GM21526 (cell line): ENCODE data around the gene MAP3K5.
"Not testable (repeated sequence)": the region's sequence is repeated elsewhere in the genome, so short reads cannot be mapped to it uniquely, and the experiment has no call there.

Experiments used
- ATAC-seq: cut with Tn5 transposase; IDR thresholded peaks from one replicate; pipeline ENCODE4 v1.9.1; 2021; ENCODE audit warnings: moderate library complexity; ENCODE audit not compliant: unreplicated experiment, low FRiP score

Gene MAP3K5

DNA sequence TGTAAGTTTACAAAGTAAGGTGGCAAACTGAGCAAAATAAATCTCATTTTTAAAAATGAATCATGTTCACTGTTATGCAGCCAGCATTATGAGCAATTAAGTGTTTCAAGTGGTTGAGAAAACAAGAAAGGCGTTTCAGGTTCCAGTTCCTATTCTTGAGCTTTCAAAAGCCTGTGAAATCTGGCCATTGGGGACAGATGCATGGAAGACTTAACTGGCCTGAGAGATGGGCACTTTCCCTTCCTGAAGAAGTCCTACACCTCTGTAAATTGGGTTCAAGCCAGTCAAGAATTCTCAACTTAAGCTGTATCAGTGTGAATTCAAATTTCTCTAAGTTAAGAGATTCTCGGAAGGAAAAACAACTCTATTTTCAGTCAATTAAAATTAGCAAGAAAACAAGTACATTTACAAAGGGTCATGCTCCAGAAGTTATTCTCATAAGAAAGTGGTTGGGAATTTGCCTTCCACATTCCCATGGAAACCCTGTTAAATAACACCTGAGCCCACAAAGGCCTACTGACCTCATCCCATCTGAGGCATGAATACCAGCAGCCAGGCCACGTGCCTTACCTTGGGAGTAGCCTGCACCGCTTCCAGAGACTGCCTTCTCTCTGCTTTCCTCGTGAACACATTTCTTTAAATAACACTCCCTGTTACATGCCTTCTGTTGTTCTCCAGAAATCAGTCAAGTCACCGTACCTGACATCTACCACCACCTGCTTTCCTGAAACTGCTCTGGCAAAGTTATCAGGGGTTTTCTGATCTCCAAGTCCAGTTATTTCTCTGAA, 19.4 kb downstream of the MAP3K5 start:
- peak; percentile 58 for ATAC-seq

DNA sequence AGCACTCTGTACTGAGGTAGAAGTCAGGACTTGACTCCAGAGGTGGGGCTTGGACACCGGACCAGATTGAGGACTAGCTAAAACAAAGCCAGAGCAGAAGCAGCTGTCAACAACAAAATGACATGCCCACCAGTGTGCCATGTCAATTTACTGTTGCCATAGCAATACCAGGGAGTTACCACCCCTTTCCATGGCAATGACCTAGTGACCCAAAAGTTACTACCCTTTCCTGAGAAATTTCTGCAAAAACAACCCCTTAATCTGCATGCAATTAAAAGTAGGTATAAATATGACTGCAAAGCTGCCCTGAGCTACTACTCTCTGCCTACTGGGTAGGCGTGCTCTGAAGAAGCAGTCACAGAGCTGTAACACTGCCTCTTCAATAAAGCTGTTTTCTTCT, 21.0 kb downstream of the MAP3K5 start:
- ATAC-seq, result no peak

DNA sequence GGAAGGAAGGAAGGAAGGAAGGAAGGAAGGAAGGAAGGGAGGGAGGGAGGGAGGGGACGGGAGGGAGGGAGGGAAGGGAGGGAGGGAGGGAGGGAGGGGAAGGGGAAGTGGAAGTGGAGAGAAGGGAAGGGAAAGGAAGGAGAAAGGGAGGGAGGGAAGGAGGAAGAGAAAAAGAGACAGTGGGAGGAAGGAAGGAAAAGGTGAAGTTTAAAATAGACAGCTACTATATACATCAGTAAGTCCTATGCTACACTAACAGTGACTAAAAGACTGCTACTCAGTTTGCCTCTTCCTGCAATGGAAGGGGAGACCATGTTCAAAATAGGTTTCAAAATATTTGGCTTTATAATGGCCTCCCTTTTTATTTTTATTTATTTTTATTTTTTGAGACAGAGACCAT, 22.5 kb downstream of the MAP3K5 start:
- no peak for ATAC-seq

DNA sequence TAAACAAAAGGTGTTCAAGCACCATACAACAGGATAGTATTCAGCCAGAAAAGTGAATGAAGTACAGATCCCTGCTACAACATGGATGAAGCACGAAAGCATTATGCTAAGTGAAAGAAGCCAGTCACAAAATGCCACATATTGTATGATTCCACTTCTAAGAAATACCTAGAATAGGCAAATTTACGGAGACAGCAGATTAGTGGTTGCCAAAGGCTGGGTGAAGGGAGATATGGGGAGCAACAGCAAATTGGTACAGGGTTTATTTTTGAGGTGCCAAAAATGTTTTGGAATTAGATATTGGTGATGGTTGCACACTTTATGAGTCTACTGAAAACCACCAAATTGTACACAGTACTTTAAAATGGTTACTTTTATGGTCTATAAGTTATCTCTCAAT, 23.2 kb downstream of the MAP3K5 start:
- no peak for ATAC-seq

DNA sequence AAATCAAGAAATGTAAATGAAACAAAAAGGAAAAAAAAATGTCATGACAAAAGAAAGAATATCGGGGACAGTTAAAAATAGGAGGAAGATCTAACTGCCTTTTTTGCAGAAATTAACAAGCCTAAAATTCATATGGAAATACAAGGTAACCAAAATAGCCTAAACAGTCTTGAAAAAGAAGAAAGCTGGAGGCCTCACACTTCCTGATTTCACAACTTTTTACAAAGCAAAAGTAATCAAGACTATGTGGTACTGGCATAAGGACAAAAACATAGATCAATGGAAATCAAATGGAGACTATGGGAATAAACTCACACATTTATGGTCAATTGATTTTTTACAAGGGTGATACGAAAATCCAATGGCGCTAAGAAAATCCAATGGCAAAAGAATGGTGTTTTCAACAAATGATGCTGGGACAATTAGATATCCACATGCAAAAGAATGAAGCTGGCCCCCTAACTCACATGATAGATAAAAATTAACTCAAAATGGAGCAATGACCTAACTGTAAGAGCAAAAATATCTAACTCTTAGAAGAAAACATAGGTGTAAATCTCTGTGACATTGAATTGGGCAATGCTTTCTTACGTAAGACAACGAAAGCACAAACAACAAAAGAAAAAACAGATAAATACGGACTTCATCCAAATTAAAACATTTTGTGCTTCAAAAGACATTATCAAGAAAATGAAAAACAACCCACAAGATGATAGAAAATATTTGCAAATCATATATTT, 24.5 kb downstream of the MAP3K5 start:
- no peak for ATAC-seq

DNA sequence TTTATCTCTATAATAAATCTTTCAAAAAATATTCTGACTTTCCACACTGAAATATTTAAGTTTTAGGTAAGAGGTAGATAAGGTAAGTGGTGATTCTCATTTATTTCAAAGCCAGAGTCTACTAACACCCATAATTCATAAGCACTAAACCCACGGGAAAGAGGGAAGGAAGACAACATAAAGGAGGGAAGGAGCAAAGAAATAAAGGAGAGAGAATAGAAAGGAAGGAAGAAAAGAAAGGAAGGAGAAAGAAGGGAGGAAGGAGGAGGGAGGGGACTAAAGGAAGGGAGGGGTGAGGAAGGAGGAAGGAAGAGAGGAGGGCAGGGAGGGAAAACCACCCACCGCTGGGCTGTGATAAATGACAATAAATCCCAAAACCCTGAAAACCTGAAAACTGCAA, 25.2 kb downstream of the MAP3K5 start:
- ATAC-seq, result no peak

DNA sequence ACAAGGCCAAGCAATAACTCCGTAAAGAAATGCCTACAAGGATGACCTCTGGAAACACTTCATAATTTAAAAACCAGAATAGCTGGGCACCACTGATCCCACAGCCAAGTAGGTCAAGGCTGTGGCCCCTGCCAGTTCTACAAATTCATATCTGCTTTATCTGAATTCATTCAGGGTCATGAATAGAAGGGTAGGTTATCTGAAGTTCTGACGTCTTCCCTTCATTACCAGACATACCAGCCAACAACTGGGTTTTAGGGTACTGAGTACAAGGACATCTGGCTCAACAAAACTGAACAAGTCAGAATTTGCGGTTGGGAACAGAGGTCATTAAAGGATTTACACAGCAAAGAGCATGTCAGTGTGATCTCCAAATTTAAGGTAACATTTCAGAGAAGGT, 26.0 kb downstream of the MAP3K5 start:
- ATAC-seq, result no peak

DNA sequence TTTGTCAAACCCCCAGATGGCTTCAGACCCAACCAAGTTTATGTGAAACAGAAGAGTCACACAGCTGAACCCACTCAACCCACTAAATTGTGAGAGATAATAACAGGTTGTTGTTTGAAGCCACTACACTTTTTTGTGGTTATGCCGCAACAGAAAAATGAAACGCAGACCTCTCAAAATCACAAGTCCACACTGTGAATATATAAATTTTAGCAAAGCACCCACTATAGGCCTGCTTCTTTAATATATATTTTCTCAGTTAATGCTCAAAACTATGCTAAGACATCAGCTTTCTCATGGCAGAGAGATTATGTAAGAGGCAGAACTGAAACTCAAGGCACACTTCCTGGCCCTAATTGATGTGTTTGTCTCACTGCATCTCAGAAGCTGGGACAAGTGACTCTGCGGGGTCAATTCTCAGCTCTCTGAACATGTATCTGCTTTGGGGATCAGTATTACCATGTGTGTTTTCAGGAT, 27.7 kb downstream of the MAP3K5 start:
- peak; percentile 46 for ATAC-seq

DNA sequence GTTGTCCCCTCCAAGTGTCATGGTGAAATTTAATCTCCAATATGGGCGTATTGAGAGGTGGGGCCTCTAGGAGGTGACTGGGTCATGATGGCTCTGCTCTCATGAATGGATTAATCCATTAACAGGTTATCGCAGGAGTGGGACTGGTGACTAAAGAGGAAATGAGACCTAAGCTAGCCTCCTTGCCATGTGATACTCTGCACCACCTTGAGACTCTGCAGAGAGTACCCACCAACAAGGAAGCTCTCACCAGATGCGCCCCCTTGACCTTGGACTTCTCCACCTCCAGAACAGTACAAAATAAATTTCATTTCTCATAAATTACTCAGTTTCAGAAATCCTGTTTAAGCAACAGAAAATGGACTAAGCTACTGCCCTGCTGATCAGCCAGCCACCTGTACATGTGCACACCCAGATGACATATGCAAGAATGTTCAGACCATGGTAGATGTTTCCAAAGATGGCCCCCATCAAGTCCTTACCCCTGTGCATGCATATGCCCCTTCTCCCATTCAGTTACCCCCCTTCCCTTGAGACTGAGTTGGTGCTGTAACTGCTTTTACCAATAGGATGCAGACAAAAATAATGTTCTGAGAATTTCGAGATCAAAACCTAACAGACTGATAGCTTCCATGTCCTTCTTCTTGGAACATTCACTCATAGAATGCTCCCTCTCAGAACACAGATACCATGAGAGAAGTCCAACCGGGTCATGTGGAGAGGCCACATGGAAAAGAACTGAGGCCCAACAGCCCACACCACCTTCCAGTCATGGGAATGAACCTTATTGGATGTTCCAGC, 28.4 kb downstream of the MAP3K5 start:
- ATAC-seq, result peak; percentile 30

DNA sequence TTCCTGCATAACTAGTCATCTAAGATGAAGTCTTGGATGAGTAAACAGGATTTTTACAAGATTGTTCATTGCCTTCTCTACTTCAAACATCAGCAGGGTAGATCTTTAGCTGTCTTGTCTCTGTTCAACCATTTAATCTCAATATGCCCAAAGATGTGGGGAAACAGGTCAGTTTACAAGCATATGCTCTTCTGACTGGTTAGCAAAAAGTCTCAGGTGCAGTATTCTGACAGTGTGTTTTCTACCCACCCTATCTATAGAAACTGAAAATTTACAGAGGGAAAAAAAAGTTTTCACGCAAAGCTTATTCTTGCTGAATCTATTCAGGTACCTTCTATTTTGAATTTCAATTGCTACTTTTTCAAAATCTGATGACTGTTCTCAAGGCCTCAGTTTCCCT, 29.0 kb downstream of the MAP3K5 start:
- peak; percentile 36 for ATAC-seq

DNA sequence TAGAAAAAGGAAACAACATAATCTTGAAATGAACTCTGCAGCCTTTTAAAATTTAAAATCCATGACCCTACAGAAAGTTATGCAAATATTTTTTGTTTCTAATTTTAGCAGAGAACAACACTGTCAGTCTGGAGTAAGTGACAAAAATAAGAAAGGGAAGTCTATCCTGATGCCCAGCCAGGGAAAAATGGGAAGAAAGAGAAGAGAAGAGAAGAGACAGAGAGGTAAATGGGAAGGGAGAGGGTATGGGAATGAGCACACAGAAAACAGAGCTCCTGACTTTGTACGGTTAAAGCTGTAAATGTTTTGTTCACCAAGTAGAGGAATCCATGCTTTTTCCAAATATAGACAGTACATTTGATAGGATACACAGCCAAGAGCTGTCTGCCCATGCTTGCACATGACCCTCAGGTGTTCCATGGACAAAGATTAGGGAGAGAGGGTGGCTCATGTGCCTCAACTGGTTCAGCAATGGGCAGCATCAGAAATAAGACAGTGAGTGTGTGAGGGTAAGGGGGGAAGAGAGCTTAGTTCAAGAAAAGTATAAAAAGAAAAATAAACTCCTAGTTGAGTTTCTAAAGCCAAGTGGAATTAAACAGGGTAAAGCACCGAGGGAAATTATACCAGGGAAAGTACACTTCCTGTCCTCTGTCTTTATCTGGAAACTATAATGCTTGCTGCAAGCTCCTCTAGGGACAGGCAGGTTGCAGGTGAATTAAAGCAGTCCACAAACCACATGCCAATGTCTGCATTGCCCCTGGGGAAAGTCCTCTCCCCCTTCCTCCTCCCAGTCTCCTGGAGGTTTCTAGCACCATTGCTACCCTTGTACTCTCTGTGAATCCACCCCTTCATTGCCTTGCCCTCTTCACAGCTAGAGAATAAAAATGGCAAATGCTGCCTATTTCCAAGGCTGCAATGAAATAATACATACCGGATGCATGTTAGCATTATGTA, 30.0 kb downstream of the MAP3K5 start:
- no peak for ATAC-seq

DNA sequence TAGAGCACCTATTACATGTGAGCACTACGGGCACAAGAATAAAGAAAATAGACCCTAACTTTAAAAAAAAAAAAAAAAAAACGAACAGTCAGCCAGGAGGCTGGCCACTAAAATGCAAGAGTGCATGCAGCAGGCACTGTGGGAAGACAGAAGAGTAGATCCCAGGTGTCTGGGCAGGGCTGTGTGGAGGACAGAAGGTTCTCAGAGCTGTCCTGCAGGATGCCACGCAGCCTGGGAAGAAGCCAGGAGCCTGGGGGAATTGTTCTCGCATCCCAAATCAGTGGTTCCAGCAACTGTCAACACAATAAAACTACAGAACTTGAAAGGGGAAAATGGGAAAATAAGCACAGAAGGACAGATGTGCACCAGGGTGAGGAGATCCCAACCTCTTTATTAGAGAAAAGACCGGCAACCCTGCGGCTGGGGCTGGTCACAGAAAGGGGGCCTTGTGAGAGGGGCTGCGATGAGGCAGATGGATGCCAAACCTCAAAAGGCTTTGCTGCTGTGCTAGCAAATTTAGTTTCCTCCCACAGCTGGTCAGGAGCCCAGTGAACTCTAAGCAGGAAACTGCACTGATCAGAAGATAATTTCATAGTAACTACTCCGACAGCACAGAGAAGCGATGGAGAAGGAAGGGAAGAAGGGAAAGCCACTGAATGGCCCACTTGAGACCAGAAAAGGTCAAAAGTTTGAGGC, 30.9 kb downstream of the MAP3K5 start:
- no peak for ATAC-seq

DNA sequence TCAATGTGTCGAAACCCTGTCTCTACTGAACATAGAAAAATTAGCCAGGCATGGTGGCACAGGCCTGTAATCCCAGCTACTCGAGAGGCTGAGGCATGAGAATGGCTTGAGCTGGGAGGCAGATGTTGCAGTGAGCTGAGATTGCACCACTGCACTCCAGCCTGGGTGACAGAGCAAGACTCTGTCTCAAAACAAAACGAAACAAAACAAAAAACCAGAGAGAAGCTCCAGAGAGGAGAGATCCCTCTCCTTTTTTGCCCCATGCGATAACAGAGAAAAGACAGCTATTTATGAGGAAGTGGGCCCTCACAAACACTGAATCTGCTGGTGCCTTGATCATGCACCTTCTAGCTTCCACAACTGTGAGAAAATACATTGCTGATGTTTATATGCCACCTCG, 31.5 kb downstream of the MAP3K5 start:
- not testable (repeated sequence) for ATAC-seq

DNA sequence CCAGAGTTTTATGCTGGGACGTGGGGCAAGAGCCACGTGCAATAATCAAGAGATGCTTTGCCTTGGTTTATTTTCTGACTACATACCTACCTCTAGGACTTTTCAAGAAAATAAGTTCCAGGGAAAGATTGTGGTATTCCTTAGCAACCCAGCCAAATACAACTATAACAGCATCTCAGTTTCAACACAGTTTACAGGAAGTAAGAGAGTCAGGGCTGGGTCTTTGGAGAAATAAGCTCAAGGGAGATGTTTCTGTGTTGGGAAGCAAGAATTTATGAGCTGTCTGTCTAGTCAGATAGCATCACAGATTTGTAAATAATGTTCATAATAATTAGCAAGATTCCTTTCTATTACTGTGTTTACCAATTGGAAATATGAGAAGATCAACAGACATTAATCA, 35.1 kb downstream of the MAP3K5 start:
- no peak for ATAC-seq

DNA sequence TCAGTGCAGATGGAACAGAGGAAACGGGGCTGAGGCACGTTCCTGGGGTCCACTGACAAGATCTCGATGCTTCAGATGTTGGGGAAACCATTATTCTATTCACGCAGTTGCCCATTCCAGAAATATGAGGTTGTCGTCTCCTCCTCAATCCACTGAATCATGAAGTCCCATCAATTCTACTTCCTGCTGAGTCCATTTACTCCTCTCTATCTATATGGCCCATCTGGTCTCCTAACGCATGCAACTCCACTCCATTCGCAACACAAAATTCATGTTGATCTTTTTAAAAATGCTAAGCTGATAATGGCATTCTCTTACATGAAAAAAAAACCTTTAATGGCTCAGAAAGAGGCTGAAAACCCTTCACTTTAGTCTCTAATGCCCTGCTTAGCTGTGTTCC, 37.5 kb downstream of the MAP3K5 start:
- ATAC-seq, result no peak

DNA sequence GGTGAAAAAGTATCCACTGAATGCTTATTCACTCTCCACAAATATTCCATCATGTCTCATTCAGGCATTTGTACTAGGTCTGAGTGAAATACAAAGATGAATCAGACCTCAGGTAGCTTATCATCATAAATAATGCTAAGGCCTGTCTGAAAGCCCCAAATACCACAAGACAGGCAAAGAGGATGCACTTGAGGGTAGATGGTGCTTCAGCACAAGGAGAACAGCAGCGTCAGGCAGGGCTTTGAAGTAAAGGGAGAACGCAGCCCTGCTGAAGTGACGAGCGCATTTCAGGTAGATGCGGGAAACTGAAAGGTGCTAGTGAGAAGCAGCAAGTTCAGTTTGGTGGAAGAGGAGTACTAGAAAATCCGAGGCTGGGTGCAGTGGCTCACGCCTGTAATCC, 38.7 kb downstream of the MAP3K5 start:
- ATAC-seq, result no peak

DNA sequence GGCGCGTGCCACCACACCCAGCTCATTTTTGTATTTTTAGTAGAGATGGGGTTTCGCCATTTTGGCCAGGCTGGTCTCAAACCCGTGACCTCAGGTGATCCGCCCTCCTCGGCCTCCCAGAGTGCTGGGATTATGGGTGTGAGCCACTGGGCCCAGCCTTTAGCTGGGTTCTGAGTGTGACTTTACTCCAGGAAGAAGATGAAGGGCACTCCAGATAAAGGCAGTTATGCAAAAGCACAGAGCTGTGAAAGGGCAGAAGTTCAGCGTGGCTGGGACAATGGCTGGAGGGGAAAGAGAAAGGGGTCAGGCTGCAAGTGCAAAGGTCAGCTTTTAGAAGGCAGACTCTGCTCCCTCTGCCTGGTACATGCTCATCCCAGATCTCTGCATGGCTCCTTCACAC, 39.7 kb downstream of the MAP3K5 start:
- ATAC-seq, result no peak

DNA sequence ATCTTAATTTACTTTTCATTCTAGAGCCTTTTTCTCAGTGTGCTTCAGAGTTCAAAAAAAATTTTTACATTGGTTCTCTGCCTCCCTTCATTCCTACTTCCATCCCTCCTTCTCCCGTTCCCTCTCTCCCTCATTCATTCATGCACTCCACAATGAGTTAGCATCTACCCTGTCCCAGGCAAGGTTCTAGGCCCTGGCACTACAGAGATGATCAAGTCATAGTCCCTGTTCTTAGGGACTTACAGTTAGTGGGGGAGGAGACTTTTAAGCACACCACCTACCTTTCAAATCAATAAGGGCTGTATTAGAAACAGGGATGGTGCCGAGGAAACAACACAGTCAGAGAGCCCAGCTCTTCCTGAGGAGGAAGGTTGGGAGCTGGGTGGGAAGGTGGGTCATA, 40.3 kb downstream of the MAP3K5 start:
- ATAC-seq, result peak; percentile 15

DNA sequence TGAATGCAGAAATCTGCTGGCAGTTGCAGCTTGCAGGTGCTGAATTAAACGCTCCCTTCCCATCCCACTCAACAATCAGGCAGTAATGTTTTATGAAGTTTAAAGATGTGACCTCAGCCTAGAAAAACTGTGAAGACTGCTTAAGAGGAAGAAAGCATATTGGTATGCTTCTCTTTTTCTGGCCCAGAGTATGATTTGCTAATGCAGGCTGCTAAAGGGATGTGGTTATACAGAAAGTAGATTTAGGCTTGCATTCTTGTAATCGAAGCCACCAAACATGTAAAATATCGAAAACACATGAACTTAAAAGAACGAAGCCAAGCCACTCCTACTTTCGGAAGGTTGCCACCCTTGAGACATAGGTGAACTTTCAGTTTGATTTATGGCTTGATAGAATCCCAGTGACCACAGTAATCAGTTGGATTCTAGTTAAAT, 40.7 kb downstream of the MAP3K5 start:
- ATAC-seq, result peak; percentile 88
